GM21381 (cell line): ENCODE results near the gene COQ7.
A peak's percentile ranks its signal among the peaks of the same experiment; 100 is the strongest.

Experiments
- ATAC-seq: cut with Tn5 transposase; IDR thresholded peaks from one replicate; pipeline ENCODE4 v1.9.1; 2021; ENCODE audit warnings: mild to moderate bottlenecking, moderate library complexity; ENCODE audit not compliant: unreplicated experiment

Gene COQ7

GRCh38 chr16:19085679-19086200 lies 18.3 kb downstream of the COQ7 start:
- ATAC-seq, result no peak

- ATAC-seq, result peak; percentile 89
Observed at GRCh38 chr16:19086322-19087199, 19.1 kb downstream of the COQ7 start.

- no peak for ATAC-seq
Observed at GRCh38 chr16:19088341-19088916, 21.0 kb downstream of the COQ7 start.

- ATAC-seq, result no peak
Observed at GRCh38 chr16:19089410-19089955, 22.1 kb downstream of the COQ7 start.

DNA sequence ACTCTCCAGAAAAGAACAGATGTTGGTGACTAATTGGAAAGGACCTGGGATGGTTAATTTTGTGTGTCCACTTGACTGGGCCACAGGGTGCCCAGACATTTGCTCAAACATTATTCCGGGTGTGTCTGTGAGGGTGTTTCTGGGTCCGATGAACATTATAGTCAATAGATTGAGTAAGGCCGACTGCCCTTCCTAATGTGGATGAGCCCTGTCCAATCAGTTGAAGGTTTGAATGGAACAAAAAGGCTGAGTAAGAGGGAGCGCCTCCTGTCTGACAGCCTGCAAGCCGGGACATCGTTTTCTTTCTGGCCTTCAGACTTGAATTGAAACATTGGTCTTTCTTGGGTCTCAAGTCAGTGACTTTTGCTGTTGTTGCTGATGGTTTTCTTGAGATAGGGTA lies 23.5 kb downstream of the COQ7 start:
- no peak for ATAC-seq

- no peak for ATAC-seq
Observed at GRCh38 chr16:19092653-19093410, 25.4 kb downstream of the COQ7 start.

DNA sequence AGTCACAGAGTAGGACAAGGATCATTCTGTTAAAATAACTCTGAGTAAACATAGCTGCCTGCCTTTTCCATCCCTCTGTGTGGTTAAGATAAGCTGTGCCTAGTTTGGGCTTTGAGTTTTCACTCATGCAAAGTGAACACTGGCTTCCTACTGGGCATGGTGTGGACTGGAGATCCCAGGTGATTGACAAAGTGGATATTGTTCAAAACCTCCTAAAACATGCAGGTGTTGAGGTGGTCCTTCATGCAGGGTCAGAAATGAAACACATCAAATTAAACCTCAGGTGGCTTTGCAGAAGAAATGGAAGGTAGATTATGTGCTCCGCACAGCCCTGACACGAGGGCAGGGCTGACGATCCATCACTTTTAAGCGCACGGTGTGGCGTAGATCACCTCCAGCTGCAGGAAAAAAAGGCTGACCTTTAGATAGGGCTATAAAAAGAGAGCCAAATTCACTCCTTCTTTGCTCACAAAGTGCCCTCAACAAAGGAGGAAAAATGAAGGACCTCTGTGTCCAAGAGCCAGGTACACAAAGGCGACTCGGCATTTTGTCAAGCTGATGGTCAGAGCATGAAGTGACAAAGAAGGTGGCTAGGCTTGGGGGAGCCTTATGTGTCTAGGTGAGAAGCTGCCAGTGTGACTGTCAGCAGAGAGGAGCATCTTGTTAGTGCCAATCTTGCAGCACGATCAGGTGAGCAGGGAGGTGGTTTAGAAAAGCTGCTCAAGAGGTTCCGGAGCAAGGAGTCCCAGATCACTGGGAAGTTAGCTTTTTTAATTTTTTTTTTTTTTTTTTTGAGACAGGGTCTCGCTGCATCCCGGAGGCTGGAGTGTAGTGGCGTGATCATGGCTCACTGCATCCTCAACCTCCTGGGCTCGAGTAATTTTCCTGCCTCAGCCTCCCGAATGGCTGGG lies 26.5 kb downstream of the COQ7 start:
- no peak for ATAC-seq

DNA sequence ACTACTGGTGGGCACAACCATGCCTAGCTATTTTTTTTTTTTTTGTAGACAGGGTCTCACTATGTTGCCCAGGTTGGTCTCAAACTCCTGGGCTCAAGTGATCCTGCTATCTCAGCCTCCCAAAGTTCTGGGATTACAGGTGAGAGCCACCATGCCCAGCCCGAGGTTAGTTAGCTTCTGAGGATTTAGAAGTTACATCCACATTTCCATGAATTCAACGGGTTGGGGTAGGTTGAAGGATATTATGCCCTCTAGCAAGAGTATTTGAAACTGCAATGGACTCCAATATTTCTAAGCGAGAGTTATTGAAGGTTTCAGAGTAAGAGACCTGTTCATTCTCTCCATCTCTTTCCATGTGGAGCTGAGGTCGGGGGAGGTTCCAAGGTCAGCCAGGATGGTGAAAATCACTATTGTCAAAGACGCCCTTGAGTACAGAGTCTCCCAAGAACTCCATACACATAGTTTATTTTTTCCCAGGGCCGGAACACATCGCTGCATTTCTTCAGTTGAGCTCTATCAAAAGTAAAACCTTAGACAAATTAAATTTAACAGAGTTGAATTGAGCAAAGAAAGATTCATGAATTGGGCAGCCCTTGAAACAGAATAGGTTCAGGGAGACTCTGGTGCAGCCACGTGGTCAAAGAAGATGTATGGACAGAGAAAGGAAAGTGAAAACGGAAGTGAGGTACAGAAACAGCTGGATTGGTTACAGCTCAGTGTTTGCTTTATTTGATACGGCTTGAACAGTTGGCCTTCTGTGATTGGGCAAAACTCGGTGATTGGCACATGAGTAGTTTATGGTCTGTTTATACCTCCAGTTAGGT lies 27.3 kb downstream of the COQ7 start:
- ATAC-seq, result no peak

DNA sequence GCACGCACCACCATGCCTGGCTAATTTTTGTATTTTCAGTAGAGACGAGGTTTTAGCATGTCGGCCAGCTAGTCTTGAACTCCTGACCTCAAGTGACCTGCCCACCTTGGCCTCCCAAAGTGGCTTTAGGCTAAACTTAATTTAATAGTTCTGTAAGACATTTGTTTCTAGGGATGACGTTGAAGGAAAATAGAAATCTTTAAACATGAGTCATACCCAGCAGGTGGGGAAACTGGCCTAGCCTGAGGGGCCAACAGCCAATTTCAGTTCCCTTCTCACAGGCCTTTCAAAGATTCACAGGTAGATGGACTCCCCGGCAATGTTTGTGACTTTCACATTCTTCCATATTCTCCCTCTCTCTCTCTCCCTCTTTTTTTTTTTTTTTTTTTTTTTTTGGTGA lies 28.2 kb downstream of the COQ7 start:
- ATAC-seq, result no peak

- ATAC-seq, result no peak
Observed at GRCh38 chr16:19098173-19098572, 30.8 kb downstream of the COQ7 start.

DNA sequence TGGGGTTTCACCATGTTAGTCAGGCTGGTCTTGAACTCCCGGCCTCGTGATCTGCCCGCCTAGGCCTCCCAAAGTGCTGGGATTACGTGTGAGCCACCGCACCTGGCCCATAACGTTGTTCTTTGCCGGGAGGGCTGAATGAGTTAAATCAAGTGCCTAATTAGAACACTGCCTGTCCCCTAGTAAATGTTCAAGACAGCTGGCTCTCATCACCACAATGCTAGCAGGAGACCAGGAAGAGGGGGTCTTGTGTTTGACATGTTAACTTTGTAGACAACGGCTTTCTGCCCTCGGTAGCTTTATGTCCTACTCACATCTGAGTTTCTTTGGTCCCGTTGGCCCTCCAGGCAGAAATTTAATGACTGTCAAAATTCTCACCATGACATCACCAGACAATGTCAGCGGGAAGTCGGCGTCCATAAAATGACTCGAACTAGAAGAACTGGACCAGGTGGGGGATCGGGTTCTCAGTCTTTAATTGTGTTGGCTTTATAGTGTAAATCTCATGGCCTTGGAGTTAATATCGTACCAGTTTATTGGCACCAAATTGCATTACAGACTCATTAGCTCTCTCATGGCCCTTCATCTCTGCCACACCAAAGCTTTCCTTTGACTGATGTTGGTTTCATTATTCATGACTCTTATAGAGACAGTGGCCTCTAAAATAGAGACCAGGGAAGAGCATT lies 34.9 kb downstream of the COQ7 start:
- ATAC-seq, result no peak

GRCh38 chr16:19104607-19105006 lies 37.2 kb downstream of the COQ7 start:
- ATAC-seq, result no peak

- ATAC-seq, result no peak
Observed at GRCh38 chr16:19105131-19105530, 37.7 kb downstream of the COQ7 start.

- ATAC-seq, result no peak
Observed at GRCh38 chr16:19105891-19106624, 38.6 kb downstream of the COQ7 start.

DNA sequence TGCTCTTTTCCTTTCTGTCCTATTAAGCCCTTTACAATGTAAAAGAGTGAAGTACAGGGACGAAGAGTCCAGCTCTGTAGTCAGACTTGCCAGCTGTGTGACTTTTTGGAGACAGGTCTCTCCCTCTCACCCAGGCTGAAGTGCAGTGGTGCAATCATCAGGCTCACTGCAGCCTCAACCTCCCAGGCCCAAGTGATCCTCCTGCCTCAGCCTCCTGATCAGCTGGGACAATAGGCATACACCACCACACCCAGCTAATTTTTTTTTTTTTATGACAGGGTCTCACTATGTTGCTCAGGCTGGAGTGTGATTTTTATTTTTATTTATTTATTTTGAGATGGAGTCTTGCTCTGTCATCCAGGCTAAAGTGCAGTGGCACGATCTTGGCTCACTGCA lies 39.2 kb downstream of the COQ7 start:
- no peak for ATAC-seq

DNA sequence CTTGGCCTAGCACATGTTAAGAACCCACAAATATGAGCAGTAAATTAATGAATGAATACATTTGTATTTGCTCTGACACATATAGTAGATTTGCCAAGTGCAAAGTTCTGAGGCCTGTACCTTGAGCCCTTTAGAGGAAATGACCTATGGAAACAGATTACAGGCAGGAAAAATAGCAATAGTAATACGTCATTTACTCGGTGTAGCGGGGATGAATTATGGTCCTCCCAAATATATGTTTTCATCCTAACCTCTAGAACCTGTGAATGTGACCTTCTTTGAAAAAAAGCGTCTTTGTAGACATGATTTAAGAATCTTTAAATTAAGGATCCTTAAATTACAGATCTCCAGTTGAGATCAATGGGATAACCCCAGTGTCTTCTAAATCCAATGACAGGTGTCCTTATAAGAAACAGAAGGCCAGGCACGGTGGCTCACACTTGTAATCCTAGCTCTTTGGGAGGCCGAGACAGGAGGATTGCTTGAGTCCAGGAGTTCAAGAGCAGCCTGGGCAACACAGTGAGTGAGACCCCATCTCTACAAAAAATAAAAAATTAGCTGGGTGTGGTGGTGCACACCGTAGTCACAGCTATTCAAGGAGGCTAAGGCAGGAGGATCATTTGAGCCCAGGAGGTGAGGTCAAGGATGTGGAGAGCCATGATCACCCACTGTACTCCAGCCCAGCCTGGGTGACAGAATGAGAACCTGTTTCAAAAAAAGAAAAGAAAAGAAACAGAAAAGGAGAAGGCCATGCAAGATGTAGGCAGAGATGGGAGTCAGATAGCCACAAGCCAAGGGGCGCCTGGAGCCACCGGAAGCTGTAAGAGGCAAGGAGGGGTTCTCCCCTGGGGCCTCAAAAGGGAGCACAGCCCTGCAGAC lies 41.2 kb downstream of the COQ7 start:
- ATAC-seq, result no peak

DNA sequence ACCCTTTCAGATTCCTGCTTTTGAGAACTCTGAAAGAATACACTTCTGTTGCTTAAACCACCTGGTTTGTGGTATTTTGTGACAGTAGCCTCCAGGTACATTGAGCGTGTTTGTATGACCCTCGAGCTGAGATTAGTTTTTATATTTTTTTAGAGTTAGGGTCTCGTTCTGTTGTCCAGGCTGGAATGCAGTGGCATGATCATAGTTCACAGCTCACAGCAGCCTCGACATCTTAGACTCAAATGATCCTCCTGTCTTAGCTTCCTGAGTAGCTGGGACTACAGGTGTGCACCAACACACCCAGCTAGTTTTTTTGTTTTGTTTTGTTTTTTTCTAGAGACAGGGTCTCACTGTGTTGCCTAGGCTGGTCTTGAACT lies 41.9 kb downstream of the COQ7 start:
- no peak for ATAC-seq
